ENCODE measurements around the gene PSMB4. TPM values are rescaled to one million over a fixed set of nuclear protein-coding genes. Genes with fewer than 3 reads are reported as not detected.

Gene PSMB4
- total and polyA plus RNA-seq, 9 donors: 190 to 274 (median 208) TPM

- 77 to 83% (median 78%) methylated on average over 14 to 20 of the region's 20 CpGs for WGBS, 3 donors
- no peak for TF ChIP-seq CTCF (IDR thresholded peaks at IDR 0.05)
- TF ChIP-seq EP300 (IDR thresholded peaks at IDR 0.05): no peak
- TF ChIP-seq POLR2A (IDR thresholded peaks at IDR 0.05): no peak
- Histone ChIP-seq H3K9me3 (no peaks in the 10 kb centered on the region), H3K27ac (peak overlapping the region; percentile 4 to 77), H3K4me1 (ENCODE audit: insufficient read depth) (peaks cover 38% of the 10 kb centered on the region), H3K27me3 (no peaks in the 10 kb centered on the region), H3K36me3 (no peaks in the 10 kb centered on the region), H3K4me3 (no peak overlapping the region)
- DNase-seq: peak in 2 of 5 donors; percentile 30 to 42
- intact Hi-C loops (cut with DNase I): no loop called here
Observed at GRCh38 chr1:151368393-151369301, 30.7 kb upstream of the PSMB4 start.

- DNase-seq: peak in 2 of 5 donors; percentile 34 to 42
- H3K27me3 ChIP-seq: no peaks in the 10 kb centered on the region
- 90 to 95% (median 93%) methylated on average over 7 of the region's 7 CpGs for WGBS, 3 donors
- TF ChIP-seq POLR2A (IDR thresholded peaks at IDR 0.05): no peak
- TF ChIP-seq EP300 (IDR thresholded peaks at IDR 0.05): no peak
- no peak for TF ChIP-seq CTCF (IDR thresholded peaks at IDR 0.05)
- intact Hi-C loops (cut with DNase I): no loop called here
- H3K36me3 ChIP-seq: no peaks in the 10 kb centered on the region
- H3K27ac ChIP-seq: peak overlapping the region in 1 of 2 donors; percentile 77
- no peaks in the 10 kb centered on the region for H3K9me3 ChIP-seq
- peaks cover 38% of the 10 kb centered on the region for H3K4me1 ChIP-seq (ENCODE audit: insufficient read depth)
- H3K4me3 ChIP-seq: no peak overlapping the region
Observed at GRCh38 chr1:151369302-151369610, 30.1 kb upstream of the PSMB4 start.

GRCh38 chr1:151369621-151370048 lies 29.7 kb upstream of the PSMB4 start:
- H3K27ac ChIP-seq: peak overlapping the region in 1 of 2 donors; percentile 77

GRCh38 chr1:151370211-151370911 lies 29.0 kb upstream of the PSMB4 start:
- no peak overlapping the region for H3K4me3 ChIP-seq
- H3K36me3 ChIP-seq: no peaks in the 10 kb centered on the region
- TF ChIP-seq POLR2A (IDR thresholded peaks at IDR 0.05): no peak
- TF ChIP-seq CTCF (IDR thresholded peaks at IDR 0.05): no peak
- TF ChIP-seq EP300 (IDR thresholded peaks at IDR 0.05): no peak
- H3K27me3 ChIP-seq: no peaks in the 10 kb centered on the region
- 30 to 46% (median 38%) methylated on average over 6 of the region's 6 CpGs for WGBS, 3 donors
- no peaks in the 10 kb centered on the region for H3K9me3 ChIP-seq
- peak; percentile 56 to 78 (median 63) for DNase-seq
- intact Hi-C loops (cut with DNase I): no loop called here
- peak overlapping the region in 1 of 2 donors; percentile 77 for H3K27ac ChIP-seq
- peaks cover 38% of the 10 kb centered on the region for H3K4me1 ChIP-seq (ENCODE audit: insufficient read depth)

More at GRCh38 chr1:151369621-151370048, 29.7 kb upstream of the PSMB4 start:
- TF ChIP-seq POLR2A (IDR thresholded peaks at IDR 0.05): no peak
- no peak for TF ChIP-seq EP300 (IDR thresholded peaks at IDR 0.05)
- intact Hi-C loops (cut with DNase I): no loop called here
- peaks cover 38% of the 10 kb centered on the region for H3K4me1 ChIP-seq (ENCODE audit: insufficient read depth)
- no peak overlapping the region for H3K4me3 ChIP-seq
- H3K36me3 ChIP-seq: no peaks in the 10 kb centered on the region
- H3K9me3 ChIP-seq: no peaks in the 10 kb centered on the region
- DNase-seq: no peak
- 69 to 72% (median 70%) methylated on average over 15 of the region's 15 CpGs for WGBS, 3 donors
- no peaks in the 10 kb centered on the region for H3K27me3 ChIP-seq
